Vagina (tissue), 2 donors: ENCODE measurements around the gene ADAMTSL5.

Experiments
- CTCF ChIP-seq, 3 experiments: fragments of 450-650 bp in 2 of 3; fragments of 200-600 bp in 1 of 3; sonication (generic) in 1 of 3; IDR thresholded peaks; one replicate each; pipeline ENCODE4 v1.5.1; 2017 to 2019; ENCODE audit warnings: antibody characterized with exemption in 3 of 3, mild to moderate bottlenecking in 2 of 3, moderate library complexity in 2 of 3
- POLR2AphosphoS5 ChIP-seq, 2 donors: sonication (generic); formaldehyde crosslinking; IDR thresholded peaks; one replicate each; pipeline ENCODE4 v1.9.0; 2017; ENCODE audit warnings: antibody characterized with exemption in 2 of 2, mild to moderate bottlenecking in 2 of 2, low read depth in 1 of 2; ENCODE audit not compliant: insufficient read depth in 1 of 2

GRCh38 chr19:1495799-1496713 is 16.8 kb downstream of the ADAMTSL5 start:
- no peak for TF ChIP-seq CTCF (IDR thresholded peaks at IDR 0.05)
- TF ChIP-seq POLR2AphosphoS5 (IDR thresholded peaks at IDR 0.05; ENCODE audit: insufficient read depth in 1 of 2, low read depth in 1 of 2), result no peak
